Right lobe of liver (tissue), 4 donors: ENCODE data around the gene LAMA1.

ENCODE experiments used
- POLR2A ChIP-seq: fragments of 450-650 bp; IDR thresholded peaks from one replicate; pipeline ENCODE4 v1.6.1; 2017; ENCODE audit warnings: antibody characterized with exemption, mild to moderate bottlenecking
- TF ChIP-seq, protein P1 (sequence below), 4 donors: fragments of 200-600 bp in 3 of 4; fragments of 450-650 bp in 1 of 4; IDR thresholded peaks; one replicate each; pipeline versions ENCODE4 v1.5.1 to v1.8.0; 2016 to 2022; ENCODE audit warnings: antibody characterized with exemption in 4 of 4, mild to moderate bottlenecking in 2 of 4
- donor health status: DM: no; HTN: no; CAD: no.
- donor health status: DM: no; HTN: no; CAD: no.
- donor health status: DM: no; HTN: yes; CAD: no.

DNA sequence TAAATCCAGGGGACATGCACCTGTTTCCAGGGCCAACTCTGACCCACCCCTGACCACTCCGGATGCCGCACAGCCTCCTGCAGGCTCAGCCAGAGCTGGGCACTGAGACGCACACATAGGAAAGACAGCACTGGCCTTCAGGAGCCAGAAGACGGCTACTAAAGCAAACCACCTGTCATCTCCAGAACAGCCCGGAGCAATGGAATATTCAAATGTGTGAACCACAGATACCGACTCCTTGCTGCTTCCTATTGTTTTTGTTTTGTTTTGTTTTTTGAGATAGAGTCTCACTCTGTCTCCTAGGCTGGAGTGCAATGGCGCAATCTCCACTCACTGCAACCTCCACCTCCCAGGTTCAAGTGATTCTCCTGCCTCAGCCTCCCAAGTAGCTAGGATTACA lies 94.0 kb downstream of the LAMA1 start:
- TF ChIP-seq, protein P1, sequence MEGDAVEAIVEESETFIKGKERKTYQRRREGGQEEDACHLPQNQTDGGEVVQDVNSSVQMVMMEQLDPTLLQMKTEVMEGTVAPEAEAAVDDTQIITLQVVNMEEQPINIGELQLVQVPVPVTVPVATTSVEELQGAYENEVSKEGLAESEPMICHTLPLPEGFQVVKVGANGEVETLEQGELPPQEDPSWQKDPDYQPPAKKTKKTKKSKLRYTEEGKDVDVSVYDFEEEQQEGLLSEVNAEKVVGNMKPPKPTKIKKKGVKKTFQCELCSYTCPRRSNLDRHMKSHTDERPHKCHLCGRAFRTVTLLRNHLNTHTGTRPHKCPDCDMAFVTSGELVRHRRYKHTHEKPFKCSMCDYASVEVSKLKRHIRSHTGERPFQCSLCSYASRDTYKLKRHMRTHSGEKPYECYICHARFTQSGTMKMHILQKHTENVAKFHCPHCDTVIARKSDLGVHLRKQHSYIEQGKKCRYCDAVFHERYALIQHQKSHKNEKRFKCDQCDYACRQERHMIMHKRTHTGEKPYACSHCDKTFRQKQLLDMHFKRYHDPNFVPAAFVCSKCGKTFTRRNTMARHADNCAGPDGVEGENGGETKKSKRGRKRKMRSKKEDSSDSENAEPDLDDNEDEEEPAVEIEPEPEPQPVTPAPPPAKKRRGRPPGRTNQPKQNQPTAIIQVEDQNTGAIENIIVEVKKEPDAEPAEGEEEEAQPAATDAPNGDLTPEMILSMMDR (IDR thresholded peaks at IDR 0.05) = no peak
- TF ChIP-seq POLR2A = no peak
